IPS DF 4.7 (cell line): ENCODE results near the gene IFNA21.
A peak's percentile ranks its signal among the peaks of the same experiment; 100 is the strongest.
"Not testable (repeated sequence)": the region's sequence is repeated elsewhere in the genome, so short reads cannot be mapped to it uniquely, and the experiment has no call there.

ENCODE experiments used
- DNase-seq: peaks from one replicate; pipeline ENCODE4 v3.0.0-alpha.2; 2013; ENCODE audit warnings: low spot score; ENCODE audit errors: extremely low read depth

The IFNA21 gene

DNA sequence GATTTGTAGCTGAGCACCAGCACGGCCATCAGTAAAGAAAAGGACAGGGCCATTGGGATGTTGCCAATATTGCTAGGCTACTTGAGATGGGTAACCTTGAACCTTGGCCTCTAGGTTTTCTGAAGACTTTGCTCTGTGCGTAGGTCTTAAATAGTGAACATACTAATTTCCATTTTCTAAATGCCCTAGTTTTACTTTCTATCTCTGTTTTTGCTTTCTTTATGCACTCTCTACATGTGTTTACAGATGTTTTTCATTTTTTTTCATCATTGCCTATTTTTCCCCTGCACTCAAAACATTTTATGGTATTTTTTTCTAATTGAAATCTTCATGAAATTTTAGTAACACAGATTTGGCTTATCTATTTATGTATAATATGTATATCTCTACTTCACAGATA, at the start of gene IFNA21:
TSS of gene IFNA21 (minus strand) at position 101 of the 400 bp plus-strand sequence. CDS start at position 53, 48 bp downstream.
- DNase-seq: not testable (repeated sequence)

GRCh38 chr9:21213411-21214326, 47.2 kb upstream of the IFNA21 start:
- DNase-seq: not testable (repeated sequence)

DNA sequence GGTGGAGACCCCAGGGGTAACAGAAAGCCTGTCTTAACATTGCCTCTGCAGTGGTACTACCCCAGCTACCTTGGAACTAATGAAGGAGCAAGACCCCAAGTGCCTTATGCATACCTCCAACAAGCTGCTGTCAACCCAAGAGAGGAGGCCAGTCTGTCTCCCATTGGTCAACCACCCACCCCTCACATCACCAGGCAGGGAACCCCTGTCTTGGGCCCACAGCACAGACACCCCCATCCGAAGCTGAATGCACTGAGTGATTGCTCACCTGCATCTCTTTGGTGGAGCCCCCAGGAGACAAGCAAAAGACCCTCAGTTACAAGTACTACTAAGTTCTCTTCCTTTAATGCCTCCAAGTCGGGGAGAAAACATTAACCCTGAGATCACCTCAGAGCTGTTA, 45.7 kb upstream of the IFNA21 start:
- not testable (repeated sequence) for DNase-seq

DNA sequence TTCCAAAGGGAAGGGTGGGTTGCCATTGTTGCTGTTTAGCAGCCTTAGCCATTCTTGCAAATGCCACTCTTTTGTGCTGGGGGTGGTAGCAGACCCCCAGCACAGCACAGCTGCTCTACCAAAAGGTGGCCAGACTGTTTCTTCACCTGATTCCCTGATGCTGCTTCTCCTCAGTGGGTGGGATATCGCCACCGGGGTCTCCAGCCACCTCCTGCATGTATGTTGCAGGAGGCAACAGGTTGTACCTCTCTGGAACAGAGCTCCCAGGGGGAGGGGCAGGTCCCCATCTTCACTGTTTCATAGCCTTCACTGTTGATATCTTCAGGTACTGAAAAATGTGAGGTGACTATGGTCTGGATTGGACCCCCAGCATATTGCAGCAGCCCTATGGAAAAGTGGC, 44.3 kb upstream of the IFNA21 start:
- not testable (repeated sequence) for DNase-seq

- DNase-seq: no peak
Observed at GRCh38 chr9:21210311-21210710, 43.9 kb upstream of the IFNA21 start.

DNA sequence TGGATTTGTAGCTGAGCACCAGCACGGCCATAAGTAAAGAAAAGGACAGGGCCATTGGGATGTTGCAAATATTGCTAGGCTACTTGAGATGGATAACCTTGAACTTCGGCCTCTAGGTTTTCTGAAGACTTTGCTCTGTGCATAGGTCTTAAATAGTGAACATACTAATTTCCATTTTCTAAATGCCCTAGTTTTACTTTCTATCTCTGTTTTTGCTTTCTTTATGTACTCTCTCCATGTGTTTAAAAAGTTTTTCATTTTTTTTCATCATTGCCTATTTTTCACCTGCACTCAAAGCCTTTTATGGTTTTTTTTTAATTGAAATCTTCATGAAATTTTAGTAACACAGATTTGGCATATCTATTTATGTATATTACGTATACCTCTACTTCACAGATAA, 40.6 kb upstream of the IFNA21 start, which contains the start of gene IFNA10:
TSS of gene IFNA10 (minus strand) at position 101 of the 400 bp plus-strand sequence. CDS start at position 55, 46 bp downstream.
- not testable (repeated sequence) for DNase-seq

DNA sequence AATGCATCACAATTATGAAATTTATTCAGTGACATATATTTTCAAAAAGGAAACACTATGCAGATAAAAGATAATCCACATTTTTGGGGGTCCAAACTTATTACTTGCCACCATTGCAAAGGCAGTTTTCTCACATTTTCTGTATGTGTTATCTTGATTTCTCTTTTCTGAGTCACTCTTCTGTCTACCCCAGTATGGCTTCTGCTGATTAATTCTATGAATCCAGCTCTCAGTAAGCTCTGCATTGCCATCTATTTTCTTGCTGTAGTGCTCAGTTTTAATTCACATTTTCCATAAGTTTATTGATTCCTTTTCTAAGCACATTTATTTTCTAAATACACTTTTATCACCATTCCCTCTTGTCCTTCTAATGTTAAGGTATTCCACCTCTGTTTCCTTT, 38.7 kb upstream of the IFNA21 start:
- DNase-seq: no peak

DNA sequence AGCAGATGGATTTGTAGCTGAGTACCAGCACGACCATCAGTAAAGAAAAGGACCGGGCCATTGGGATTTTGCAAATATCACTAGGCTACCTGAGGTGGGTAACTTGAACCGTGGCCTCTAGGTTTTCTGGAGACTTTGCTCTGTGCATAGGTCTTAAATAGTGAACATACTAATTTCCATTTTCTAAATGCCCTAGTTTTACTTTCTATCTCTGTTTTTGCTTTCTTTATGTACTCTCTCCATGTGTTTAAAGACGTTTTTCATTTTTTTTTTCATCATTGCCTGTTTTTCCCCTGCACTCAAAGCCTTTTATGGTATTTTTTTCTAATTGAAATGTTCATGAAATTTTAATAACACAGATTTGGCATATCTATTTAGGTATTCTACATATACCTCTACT, 35.6 kb upstream of the IFNA21 start, which contains the start of gene IFNA7:
TSS of gene IFNA7 (minus strand) at position 101 of the 400 bp plus-strand sequence. CDS start at position 61, 40 bp downstream.
- not testable (repeated sequence) for DNase-seq

- DNase-seq: not testable (repeated sequence)
Observed at GRCh38 chr9:21194867-21195776, 28.7 kb upstream of the IFNA21 start.

- not testable (repeated sequence) for DNase-seq
Observed at GRCh38 chr9:21187487-21187886, 21.0 kb upstream of the IFNA21 start, which contains the start of gene IFNA4. Gene IFNA4, minus strand, starts transcription at chr9:21187587. Its CDS starts 56 bp downstream, at chr9:21187531.

GRCh38 chr9:21182810-21183736, 16.6 kb upstream of the IFNA21 start:
- DNase-seq: peak; percentile 1

- DNase-seq: no peak
Observed at GRCh38 chr9:21174671-21175070, 8.2 kb upstream of the IFNA21 start.

DNA sequence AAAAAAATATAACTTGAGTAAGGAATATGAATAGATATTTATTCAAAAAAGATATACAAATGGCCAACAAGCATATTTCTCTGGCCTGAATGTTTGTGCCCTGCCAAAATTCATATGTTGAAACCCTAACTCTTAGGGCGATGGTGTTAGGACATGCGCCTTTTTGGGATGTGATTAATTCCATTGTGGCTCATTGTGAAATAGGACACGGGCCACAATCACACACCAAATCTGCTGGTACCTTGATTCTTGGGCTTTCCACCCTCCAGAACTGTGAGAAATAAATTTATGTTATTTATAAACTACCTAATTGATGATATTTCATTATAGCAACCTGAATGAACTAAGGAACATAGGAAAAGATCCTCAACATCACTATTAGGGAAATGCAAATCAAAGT, 5.7 kb upstream of the IFNA21 start:
- DNase-seq: no peak

DNA sequence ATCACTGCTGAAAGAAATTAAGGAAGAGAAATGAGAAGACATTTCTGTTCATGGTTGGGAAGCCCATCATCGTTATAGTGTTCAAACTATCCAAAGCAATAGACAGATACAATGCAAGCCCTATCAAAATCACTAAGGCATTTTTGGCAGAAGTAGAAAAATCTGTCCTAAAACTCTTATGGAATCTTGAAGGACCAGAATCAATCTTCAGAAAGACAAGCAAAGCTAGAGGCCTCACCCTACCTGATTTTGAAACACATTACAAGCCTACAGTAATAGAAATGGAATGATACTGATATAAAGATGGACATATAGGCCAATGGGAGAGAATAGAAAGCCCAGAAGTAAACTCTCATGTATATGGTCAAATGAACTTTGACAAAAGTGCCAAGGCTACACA, 4.9 kb upstream of the IFNA21 start:
- no peak for DNase-seq

DNA sequence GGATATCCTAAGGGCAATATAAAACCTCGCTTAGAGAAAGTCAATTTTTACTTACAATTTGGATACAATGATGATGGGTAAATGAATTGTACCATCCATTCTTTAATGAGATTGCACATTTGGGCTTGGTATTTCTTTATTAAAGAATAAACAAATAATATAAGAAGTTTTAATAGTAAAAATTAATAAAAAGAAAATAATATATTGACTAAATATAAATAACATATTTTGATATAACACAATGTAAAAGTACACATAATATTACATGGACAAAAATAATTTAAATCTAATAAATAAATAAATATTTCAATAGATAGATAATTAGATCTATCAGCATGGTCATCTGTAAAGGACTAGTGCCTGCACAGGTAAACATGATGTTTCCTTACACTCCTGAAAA, 944 bp downstream of the IFNA21 start:
- DNase-seq: no peak

- no peak for DNase-seq
Observed at GRCh38 chr9:21160178-21160577, 6.3 kb downstream of the IFNA21 start.

DNA sequence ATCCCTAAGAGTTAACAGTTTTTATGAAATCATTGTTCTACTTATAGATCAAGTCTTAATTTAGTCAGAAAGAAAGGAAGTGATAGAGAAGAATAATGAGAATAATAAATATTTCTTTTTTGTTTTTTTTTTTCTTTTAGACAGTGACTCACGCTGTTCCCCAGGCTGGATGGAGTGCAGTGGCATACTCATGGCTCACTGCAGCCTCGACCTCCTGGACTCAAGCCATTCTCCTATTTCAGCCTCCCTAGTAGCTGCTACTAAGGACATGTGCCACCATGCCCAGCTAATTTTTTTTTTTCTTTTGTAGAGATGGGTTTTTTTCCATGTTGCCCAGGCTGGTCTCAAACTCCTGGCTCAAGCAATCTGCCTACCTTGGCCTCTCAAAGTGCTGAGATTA, 11.0 kb downstream of the IFNA21 start:
- no peak for DNase-seq

DNA sequence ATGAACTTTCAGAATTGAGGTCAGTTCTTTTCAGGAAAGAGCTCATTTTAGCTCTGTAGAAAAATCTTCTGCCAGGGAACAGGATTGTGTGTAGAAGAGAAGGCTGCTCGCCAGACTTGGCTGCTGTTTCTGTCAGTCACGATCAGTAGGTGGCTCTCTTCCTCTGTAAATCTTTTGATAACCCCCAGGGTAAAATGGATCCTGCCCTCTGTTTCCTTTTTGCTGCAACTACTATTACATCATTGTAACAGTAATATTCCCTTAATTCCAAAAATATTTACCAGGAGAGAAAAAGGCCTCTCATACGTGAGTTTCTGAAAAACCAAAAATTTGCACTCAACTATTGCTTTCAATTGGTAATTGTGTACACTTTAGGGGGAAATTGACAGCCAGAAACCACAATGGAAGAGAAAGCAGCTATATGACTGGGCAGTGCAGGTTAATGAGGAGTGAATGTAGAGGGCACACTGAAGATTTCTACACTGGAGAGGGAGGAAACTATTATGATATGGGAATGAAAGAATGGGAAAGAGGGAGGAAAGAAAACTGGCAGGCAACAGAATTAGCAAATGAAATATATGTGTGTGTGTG, 12.3 kb downstream of the IFNA21 start:
- DNase-seq: no peak

- DNase-seq: no peak
Observed at GRCh38 chr9:21153336-21154017, 13.0 kb downstream of the IFNA21 start.
